Calu3 (cell line): ENCODE results near the gene KRTAP4-4. TPM values are rescaled to one million over a fixed set of nuclear protein-coding genes. Genes with fewer than 3 reads are reported as not detected.
"Not testable (repeated sequence)": the region's sequence is repeated elsewhere in the genome, so short reads cannot be mapped to it uniquely, and the experiment has no call there.

Experiments used
- BruUV-seq: library from RNA; stranded (reverse); fragments of 400-500 nt; replicated peaks from 2 replicates; lab custom pipeline; 2021; lab: Mats Ljungman, UMichigan
- CTCF ChIA-PET: fragments of 300-600 bp; sonication (Branson Sonifier 250); formaldehyde crosslinking; loops from one replicate; lab custom pipeline; 2022; ENCODE audit warnings: antibody characterized with exemption; lab: Charles Lee
- DNase-seq: peaks from one replicate; pipeline ENCODE4 v3.0.0; 2022
- H3K27ac Mint-ChIP-seq: one replicate; pipeline ENCODE4 v1.8.0; 2022; ENCODE audit warnings: mixed read lengths; ENCODE audit not compliant: unreplicated experiment
- H3K27me3 Mint-ChIP-seq: one replicate; pipeline ENCODE4 v1.8.0; 2022; ENCODE audit warnings: mixed read lengths; ENCODE audit not compliant: unreplicated experiment
- H3K36me3 Mint-ChIP-seq: one replicate; pipeline ENCODE4 v1.8.0; 2022; ENCODE audit warnings: mild to moderate bottlenecking, moderate library complexity, mixed read lengths; ENCODE audit not compliant: insufficient read depth, unreplicated experiment
- H3K4me1 Mint-ChIP-seq: one replicate; pipeline ENCODE4 v1.8.0; 2022; ENCODE audit warnings: mild to moderate bottlenecking, low read depth, mixed read lengths; ENCODE audit not compliant: unreplicated experiment
- H3K4me3 Mint-ChIP-seq: one replicate; pipeline ENCODE4 v1.8.0; 2022; ENCODE audit warnings: mild to moderate bottlenecking, low read depth, moderate library complexity, mixed read lengths; ENCODE audit not compliant: unreplicated experiment
- H3K9me3 Mint-ChIP-seq: one replicate; pipeline ENCODE4 v1.8.0; 2022; ENCODE audit warnings: low read depth, mixed read lengths; ENCODE audit not compliant: unreplicated experiment
- intact Hi-C: fragments of 100-400 bp; cut with micrococcal nuclease; formaldehyde crosslinking; loops from one replicate; pipeline ENCODE4 v1.10.0; 2022; ENCODE audit not compliant: unreplicated experiment
- total RNA-seq: library from RNA; stranded (reverse); gene quantifications from 2 replicates; pipeline ENCODE4 v1.2.3, GENCODE V29; 2022
- TF ChIP-seq, protein P1 (sequence below): fragments of 200-600 bp; IDR thresholded peaks from one replicate; pipeline ENCODE4 v1.8.0; 2022; ENCODE audit warnings: antibody characterized with exemption; ENCODE audit not compliant: unreplicated experiment

KRTAP4-4 gene
- total RNA-seq, 1 experiment from 2014 or later, result not detected

DNA sequence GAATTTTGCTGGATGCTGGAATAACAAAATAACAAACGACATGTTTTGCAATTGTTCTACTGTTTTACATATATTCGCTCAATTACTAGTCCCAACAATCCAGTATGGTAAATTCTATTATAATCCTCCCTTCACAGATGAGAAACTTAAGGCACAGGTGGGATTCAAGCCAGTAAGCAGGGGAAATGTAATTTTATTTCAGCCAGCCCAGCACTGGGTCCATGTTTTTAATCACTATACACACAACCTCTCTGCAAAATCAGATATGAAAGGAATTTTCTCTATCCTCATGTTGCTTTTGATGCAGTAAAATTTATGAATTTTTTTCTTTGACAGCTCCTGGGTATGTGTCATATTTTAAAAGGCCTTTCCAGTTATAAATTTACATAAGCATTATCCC, 15.3 kb downstream of the KRTAP4-4 start:
- peaks cover 28% of the 10 kb centered on the region for H3K4me1 Mint-ChIP-seq
- H3K4me3 Mint-ChIP-seq, result no peak overlapping the region
- no peaks in the 10 kb centered on the region for H3K27me3 Mint-ChIP-seq
- TF ChIP-seq, protein P1, sequence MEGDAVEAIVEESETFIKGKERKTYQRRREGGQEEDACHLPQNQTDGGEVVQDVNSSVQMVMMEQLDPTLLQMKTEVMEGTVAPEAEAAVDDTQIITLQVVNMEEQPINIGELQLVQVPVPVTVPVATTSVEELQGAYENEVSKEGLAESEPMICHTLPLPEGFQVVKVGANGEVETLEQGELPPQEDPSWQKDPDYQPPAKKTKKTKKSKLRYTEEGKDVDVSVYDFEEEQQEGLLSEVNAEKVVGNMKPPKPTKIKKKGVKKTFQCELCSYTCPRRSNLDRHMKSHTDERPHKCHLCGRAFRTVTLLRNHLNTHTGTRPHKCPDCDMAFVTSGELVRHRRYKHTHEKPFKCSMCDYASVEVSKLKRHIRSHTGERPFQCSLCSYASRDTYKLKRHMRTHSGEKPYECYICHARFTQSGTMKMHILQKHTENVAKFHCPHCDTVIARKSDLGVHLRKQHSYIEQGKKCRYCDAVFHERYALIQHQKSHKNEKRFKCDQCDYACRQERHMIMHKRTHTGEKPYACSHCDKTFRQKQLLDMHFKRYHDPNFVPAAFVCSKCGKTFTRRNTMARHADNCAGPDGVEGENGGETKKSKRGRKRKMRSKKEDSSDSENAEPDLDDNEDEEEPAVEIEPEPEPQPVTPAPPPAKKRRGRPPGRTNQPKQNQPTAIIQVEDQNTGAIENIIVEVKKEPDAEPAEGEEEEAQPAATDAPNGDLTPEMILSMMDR, result no peak
- DNase-seq, result no peak
- intact Hi-C loops, result no loop called here
- H3K36me3 Mint-ChIP-seq, result peaks cover 6% of the 10 kb centered on the region
- peaks cover 13% of the 10 kb centered on the region for H3K9me3 Mint-ChIP-seq
- CTCF ChIA-PET, result no interaction called here
- BruUV-seq, result no TSS peak
- no peak overlapping the region for H3K27ac Mint-ChIP-seq

DNA sequence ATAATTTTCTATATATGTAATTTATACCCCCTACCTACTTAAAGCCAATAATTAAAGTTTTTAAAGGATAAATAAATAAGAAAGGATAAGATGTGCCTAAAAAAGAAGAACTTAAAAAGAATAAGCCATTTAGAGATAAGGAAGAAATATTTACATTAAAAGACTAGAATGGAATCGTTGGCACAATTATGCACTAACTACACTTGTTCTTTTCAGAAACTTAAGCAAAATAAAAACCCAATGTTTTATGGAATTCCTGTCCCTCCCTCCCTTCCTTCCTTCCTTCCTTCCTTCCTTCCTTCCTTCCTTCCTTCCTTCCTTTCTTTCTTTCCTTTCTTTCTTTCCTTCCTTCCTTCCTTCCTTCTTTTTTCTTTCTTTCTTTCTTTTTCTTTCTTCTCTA, 15.7 kb downstream of the KRTAP4-4 start:
- peaks cover 13% of the 10 kb centered on the region for H3K9me3 Mint-ChIP-seq
- no peak overlapping the region for H3K4me3 Mint-ChIP-seq
- CTCF ChIA-PET, result no interaction called here
- H3K27me3 Mint-ChIP-seq, result no peaks in the 10 kb centered on the region
- TF ChIP-seq, protein P1, result no peak
- peaks cover 32% of the 10 kb centered on the region for H3K4me1 Mint-ChIP-seq
- peaks cover 8% of the 10 kb centered on the region for H3K36me3 Mint-ChIP-seq
- H3K27ac Mint-ChIP-seq, result no peak overlapping the region
- BruUV-seq, result no TSS peak
- DNase-seq, result no peak
- intact Hi-C loops, result no loop called here

DNA sequence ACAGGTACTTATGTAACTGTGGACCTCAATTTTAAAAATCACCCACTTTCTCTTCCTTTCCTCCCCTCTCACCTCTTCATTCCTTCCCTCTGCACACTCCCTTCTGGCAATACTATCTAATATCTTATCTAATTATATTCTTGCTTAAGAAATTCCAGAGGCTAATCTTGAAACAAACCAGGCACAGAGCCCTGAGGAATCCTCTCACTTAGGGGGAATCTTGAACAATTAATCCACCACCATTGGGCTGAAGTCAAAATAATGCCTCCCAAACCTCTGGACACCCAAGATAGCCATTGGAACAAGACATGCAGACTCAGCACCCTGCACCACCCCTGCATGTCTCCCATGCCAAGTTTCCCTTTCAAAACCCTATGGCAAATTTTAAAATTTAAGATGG, 19.2 kb downstream of the KRTAP4-4 start:
- CTCF ChIA-PET, result interaction anchor here (1.1 to 1.2 kb wide), 2 partner anchors 9 to 407 kb away, joined by 4 to 8 read pairs; no protein-coding TSS in a partner anchor
- intact Hi-C loops, result no loop called here
- Mint-ChIP-seq H3K27ac (peak overlapping the region; percentile 84), H3K4me1 (peaks cover 32% of the 10 kb centered on the region), H3K27me3 (no peaks in the 10 kb centered on the region), H3K9me3 (peaks cover 24% of the 10 kb centered on the region), H3K36me3 (peaks cover 13% of the 10 kb centered on the region), H3K4me3 (no peak overlapping the region)
- no TSS peak for BruUV-seq
- TF ChIP-seq, protein P1, result no peak
- DNase-seq, result no peak

DNA sequence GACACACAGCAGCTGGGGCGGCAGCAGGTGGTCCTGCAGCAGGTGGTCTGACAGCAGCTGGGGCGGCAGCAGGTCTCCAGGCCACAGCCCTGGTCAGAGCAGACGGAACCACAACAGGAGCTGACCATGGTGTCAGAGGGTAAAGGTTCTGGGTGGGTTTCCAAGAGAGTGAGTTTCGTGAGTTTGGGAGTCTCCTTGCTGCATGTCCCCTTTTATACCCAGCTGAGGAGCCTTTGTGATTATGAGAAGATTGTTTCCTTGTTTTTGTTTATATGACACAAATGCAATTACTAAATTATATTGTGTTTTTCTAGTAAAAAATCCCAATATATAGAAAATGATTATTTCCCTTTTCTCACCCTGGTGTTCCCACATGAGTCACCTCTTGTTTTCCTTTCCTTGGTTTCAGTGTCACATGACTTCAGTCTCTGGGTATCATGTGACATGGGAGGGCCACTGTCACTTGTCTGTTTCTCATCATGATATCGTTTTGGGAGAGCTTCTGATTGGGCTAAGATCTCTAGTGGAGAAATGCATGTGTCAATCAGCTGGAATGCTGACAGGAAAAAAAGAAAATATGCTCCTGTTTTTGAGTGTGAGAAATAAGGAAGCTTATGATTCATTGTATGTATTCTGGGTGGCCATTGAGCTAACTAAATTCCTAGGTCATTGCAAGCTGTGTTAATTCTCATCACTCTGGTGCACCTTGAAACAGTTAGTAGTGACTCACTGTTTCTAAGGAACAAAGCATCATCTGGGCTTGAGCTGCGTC, 20.0 kb downstream of the KRTAP4-4 start, which contains the start of gene KRTAP4-6:
KRTAP4-6 (minus strand) TSS at position 185 of the 772 bp plus-strand sequence; CDS start at position 128, 57 bp downstream.
- peak; percentile 44 for DNase-seq
- Mint-ChIP-seq H3K4me1 (peaks cover 32% of the 10 kb centered on the region), H3K36me3 (peaks cover 13% of the 10 kb centered on the region), H3K27ac (peak within 1 kb of the TSS; percentile 84), H3K4me3 (peak within 1 kb of the TSS; percentile 33), H3K9me3 (peaks cover 25% of the 10 kb centered on the region), H3K27me3 (no peaks in the 10 kb centered on the region)
- CTCF ChIA-PET, result interaction anchor here (0.5 to 1.2 kb wide), 4 partner anchors 8 to 1176 kb away, joined by 3 to 8 read pairs (median 4); no protein-coding TSS in a partner anchor
- TF ChIP-seq, protein P1, result no peak
- BruUV-seq, result no TSS peak
- intact Hi-C loops, result no loop called here

DNA sequence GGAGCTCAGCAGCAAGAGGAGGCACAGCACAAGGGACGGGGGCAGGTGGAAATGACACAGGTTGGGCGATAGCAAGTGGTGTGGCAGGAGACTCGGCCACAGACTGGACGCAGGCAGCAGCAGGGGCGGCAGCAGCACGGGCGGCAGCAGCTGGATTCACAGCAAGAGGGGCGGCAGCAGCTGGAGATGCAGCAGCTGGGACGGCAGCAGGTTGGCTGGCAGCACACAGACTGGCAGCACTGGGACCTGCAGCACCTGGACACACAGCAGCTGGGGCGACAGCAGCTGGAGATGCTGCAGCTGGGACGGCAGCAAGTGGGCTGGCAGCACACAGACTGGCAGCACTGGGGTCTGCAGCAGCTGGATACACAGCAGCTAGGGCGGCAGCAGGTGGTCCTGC, 20.7 kb downstream of the KRTAP4-4 start:
- Mint-ChIP-seq H3K4me1 (peaks cover 32% of the 10 kb centered on the region), H3K9me3 (peaks cover 25% of the 10 kb centered on the region), H3K27ac (peak overlapping the region; percentile 78), H3K36me3 (peaks cover 13% of the 10 kb centered on the region)
- CTCF ChIA-PET, H3K4me3 Mint-ChIP-seq, BruUV-seq, H3K27me3 Mint-ChIP-seq, intact Hi-C loops, DNase-seq: not testable (repeated sequence)
